Esophagus squamous epithelium (tissue), 5 donors: ENCODE data around the gene ZNF584. TPM values are rescaled to one million over a fixed set of nuclear protein-coding genes. Genes with fewer than 3 reads are reported as not detected.
"Not testable (repeated sequence)": the region's sequence is repeated elsewhere in the genome, so short reads cannot be mapped to it uniquely, and the experiment has no call there.

Experiments used
- DNase-seq: peaks from one replicate; lab custom pipeline; 2025; lab: John Stamatoyannopoulos, UW
- H3K27ac ChIP-seq, 4 donors: fragments of 200-600 bp; sonication (generic); one replicate each; pipeline ENCODE4 v1.5.1; 2016 to 2019; ENCODE audit warnings: mild to moderate bottlenecking in 1 of 4
- H3K27me3 ChIP-seq, 4 donors: fragments of 200-600 bp; sonication (generic); 1 replicate in 3 of 4; 2 replicates in 1 of 4; pipeline versions ENCODE4 v1.5.1 to v1.6.0; 2017 to 2021; ENCODE audit warnings: antibody characterized with exemption in 1 of 4
- H3K36me3 ChIP-seq, 3 donors: fragments of 200-600 bp; sonication (generic); one replicate each; pipeline ENCODE4 v1.5.1; 2016 to 2019
- H3K4me1 ChIP-seq, 3 donors: fragments of 200-600 bp; sonication (generic); one replicate each; pipeline ENCODE4 v1.5.1; 2017 to 2019
- H3K4me3 ChIP-seq, 4 donors: fragments of 200-600 bp; sonication (generic); 1 replicate in 3 of 4; 2 replicates in 1 of 4; pipeline ENCODE4 v1.5.1; 2016 to 2019; ENCODE audit warnings: mild to moderate bottlenecking in 2 of 4, moderate library complexity in 1 of 4
- H3K9me3 ChIP-seq, 3 donors: fragments of 200-600 bp; sonication (generic); one replicate each; pipeline ENCODE4 v1.5.1; 2016 to 2019
- CTCF ChIP-seq, 6 experiments: fragments of 450-650 bp in 4 of 6; fragments of 200-600 bp in 2 of 6; sonication (generic) in 2 of 6; IDR thresholded peaks; one replicate each; pipeline ENCODE4 v1.5.1; 2016 to 2019; ENCODE audit warnings: antibody characterized with exemption in 6 of 6, mild to moderate bottlenecking in 4 of 6, moderate library complexity in 4 of 6
- POLR2A ChIP-seq, 4 donors: fragments of 450-650 bp; IDR thresholded peaks; one replicate each; pipeline ENCODE4 v1.6.1; 2017; ENCODE audit warnings: antibody characterized with exemption in 4 of 4, mild to moderate bottlenecking in 4 of 4, moderate library complexity in 3 of 4
- WGBS, 2 donors: methylation state at CpG; one replicate each; pipeline ENCODE4 v1.1.5; 2018; 5-methylcytosine and 5-hydroxymethylcytosine counted together
- intact Hi-C: fragments of 100-400 bp; cut with DNase I; formaldehyde crosslinking; loops from one replicate; pipeline ENCODE4 v1.15.0; 2022
- total RNA-seq, 4 donors: library from RNA; depleted of rRNA; stranded (reverse); fragments of >200 nt; gene quantifications; one replicate each; pipeline ENCODE4 v1.1.0, GENCODE V29; 2016
- donor health status: DM: yes; HTN: yes; CAD: no.

The ZNF584 gene
- total RNA-seq, 4 donors from 2014 or later, result 8.5 to 13.4 (median 9.4) TPM

GRCh38 chr19:58440556-58440955, 32.1 kb downstream of the ZNF584 start:
- H3K9me3 ChIP-seq, result peaks cover 0 to 43% (median 34%) of the 10 kb centered on the region in 3 donors
- 76% methylated on average over 3 of the region's 31 CpGs; no CpG with 5 or more reads in 1 of the 2 donors for WGBS, 2 donors
- no peak for TF ChIP-seq CTCF (IDR thresholded peaks at IDR 0.05)
- no peak for TF ChIP-seq POLR2A (IDR thresholded peaks at IDR 0.05)

GRCh38 chr19:58442986-58443385, 34.5 kb downstream of the ZNF584 start:
- H3K27me3 ChIP-seq, result peaks cover 0 to 23% (median 0%) of the 10 kb centered on the region in 4 donors
- H3K4me3 ChIP-seq, H3K36me3 ChIP-seq, intact Hi-C loops, H3K27ac ChIP-seq, DNase-seq: not testable (repeated sequence)
- peaks cover 0 to 19% (median 12%) of the 10 kb centered on the region in 3 donors for H3K9me3 ChIP-seq
- H3K4me1 ChIP-seq, result peaks cover 6 to 21% (median 13%) of the 10 kb centered on the region in 3 donors
- 85 to 88% methylated on average over 5 to 7 of the region's 7 CpGs for WGBS, 2 donors

More at GRCh38 chr19:58440556-58440955, 32.1 kb downstream of the ZNF584 start:
- H3K27me3 ChIP-seq, result no peaks in the 10 kb centered on the region
- H3K4me3 ChIP-seq, result peak overlapping the region; percentile 50 to 86 (median 66)
- H3K27ac ChIP-seq, result peak overlapping the region; percentile 70 to 89 (median 79)
- H3K36me3 ChIP-seq, result peaks cover under 1 to 29% (median 19%) of the 10 kb centered on the region in 3 donors
- intact Hi-C loops, result no loop called here
- H3K4me1 ChIP-seq, result peaks cover 6 to 21% (median 13%) of the 10 kb centered on the region in 3 donors
- no peak for DNase-seq

GRCh38 chr19:58448860-58449259, 40.4 kb downstream of the ZNF584 start:
- H3K36me3 ChIP-seq, H3K4me3 ChIP-seq, intact Hi-C loops, DNase-seq, H3K27ac ChIP-seq: not testable (repeated sequence)
- H3K4me1 ChIP-seq, result peaks cover 0 to 24% (median 6%) of the 10 kb centered on the region in 3 donors
- H3K9me3 ChIP-seq, result peaks cover 0 to 10% (median 7%) of the 10 kb centered on the region in 3 donors
- H3K27me3 ChIP-seq, result peaks cover 0 to 44% (median 0%) of the 10 kb centered on the region in 4 donors
- 69 to 77% methylated on average over 3 of the region's 3 CpGs for WGBS, 2 donors

- H3K4me3 ChIP-seq, DNase-seq, intact Hi-C loops, H3K27ac ChIP-seq: not testable (repeated sequence)
- Histone ChIP-seq H3K27me3 (peaks cover 0 to 44% (median 0%) of the 10 kb centered on the region in 4 donors), H3K9me3 (peaks cover 0 to 10% (median 7%) of the 10 kb centered on the region in 3 donors), H3K36me3 (peaks cover 0 to 18% (median 0%) of the 10 kb centered on the region in 3 donors), H3K4me1 (peaks cover 0 to 24% (median 6%) of the 10 kb centered on the region in 3 donors)
- 61 to 62% methylated on average over 5 of the region's 5 CpGs for WGBS, 2 donors
These were observed 41.5 kb downstream of the ZNF584 start for GRCh38 chr19:58449980-58450379.

- no peak for DNase-seq
- Histone ChIP-seq H3K36me3 (peaks cover 0 to 24% (median 0%) of the 10 kb centered on the region in 3 donors), H3K4me3 (peak overlapping the region; percentile 72 to 99 (median 78)), H3K27me3 (peaks cover 0 to 42% (median 0%) of the 10 kb centered on the region in 4 donors), H3K9me3 (peaks cover 0 to 10% (median 7%) of the 10 kb centered on the region in 3 donors), H3K27ac (peak overlapping the region in 2 of 4 donors; percentile 77 to 78), H3K4me1 (peaks cover 0 to 24% (median 6%) of the 10 kb centered on the region in 3 donors)
- intact Hi-C loops, result no loop called here
- WGBS, 2 donors, result 2 to 4% methylated on average over 10 to 11 of the region's 11 CpGs
- TF ChIP-seq POLR2A (IDR thresholded peaks at IDR 0.05), result no peak
- no peak for TF ChIP-seq CTCF (IDR thresholded peaks at IDR 0.05)
These were observed 42.5 kb downstream of the ZNF584 start for GRCh38 chr19:58450856-58451357.

- Histone ChIP-seq H3K27ac (peak within 1 kb of the TSS; percentile 66 to 78 (median 78)), H3K9me3 (peaks cover 0 to 10% (median 7%) of the 10 kb centered on the region in 3 donors), H3K36me3 (peaks cover 0 to 30% (median 3%) of the 10 kb centered on the region in 3 donors), H3K4me1 (peaks cover 0 to 24% (median 6%) of the 10 kb centered on the region in 3 donors), H3K4me3 (peak within 1 kb of the TSS; percentile 72 to 99 (median 78)), H3K27me3 (peaks cover 0 to 36% (median 0%) of the 10 kb centered on the region in 4 donors)
- peak in 1 of 4 donors; percentile 49 for TF ChIP-seq POLR2A (IDR thresholded peaks at IDR 0.05)
- TF ChIP-seq CTCF (IDR thresholded peaks at IDR 0.05), result peak in 1 of 6 experiments; percentile 3
- WGBS, 2 donors, result 0% methylated on average over 4 of the region's 79 CpGs; no CpG with 5 or more reads in 1 of the 2 donors
- peak; percentile 82 for DNase-seq
- intact Hi-C loops, result no loop called here
These were observed 43.1 kb downstream of the ZNF584 start, which contains the start of gene ZNF324B for GRCh38 chr19:58451358-58452101. Gene ZNF324B, plus strand, starts transcription at chr19:58451622. Its CDS starts 2,080 bp downstream, at chr19:58453702.
